ENCODE results near the gene PER2. TPM values are rescaled to one million over a fixed set of nuclear protein-coding genes. Genes with fewer than 3 reads are reported as not detected.

PER2 gene
- total RNA-seq, 1 experiment from 2014 or later = 3.7 TPM

DNA sequence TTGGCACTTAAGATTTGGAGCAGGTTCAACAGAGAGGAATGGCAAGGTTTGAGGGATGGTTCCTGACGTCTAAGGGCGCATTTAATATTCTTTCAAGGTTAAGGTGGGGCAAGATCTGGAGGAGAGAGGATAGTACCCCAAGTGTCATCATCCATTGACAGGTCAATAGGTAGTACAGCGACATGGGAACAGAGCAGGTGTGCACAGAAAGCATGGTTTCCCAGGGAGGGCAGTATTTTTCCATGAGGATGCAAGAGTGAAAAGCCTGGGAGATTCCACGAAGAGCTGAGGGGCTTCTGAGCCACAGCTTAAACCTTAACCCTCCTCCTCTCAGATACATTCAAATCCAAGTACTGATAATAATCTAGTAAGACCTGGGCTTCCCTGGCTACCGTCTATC lies 57.7 kb downstream of the PER2 start:
- DNase-seq (ENCODE audit: low read depth) = no peak

DNA sequence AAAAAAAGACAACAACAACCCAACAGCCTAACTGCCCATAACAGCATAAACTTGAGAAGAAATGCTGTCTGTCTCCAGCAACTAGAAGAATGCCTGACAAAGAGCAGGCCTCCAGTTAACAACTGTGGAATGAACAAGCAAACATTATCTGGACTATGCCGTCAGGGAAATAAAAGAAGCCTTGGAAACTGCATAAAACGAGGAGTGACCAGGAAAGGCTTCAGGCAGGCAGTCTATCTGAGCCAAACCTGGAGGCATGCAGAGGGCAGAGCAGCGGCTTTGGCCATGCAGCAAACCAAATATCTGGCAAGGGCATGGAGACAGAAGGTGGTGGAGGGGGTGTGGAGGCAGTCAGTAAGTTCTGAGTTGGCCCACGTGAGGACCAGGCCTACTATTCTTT lies 59.7 kb downstream of the PER2 start:
- no peak for DNase-seq (ENCODE audit: low read depth)

DNA sequence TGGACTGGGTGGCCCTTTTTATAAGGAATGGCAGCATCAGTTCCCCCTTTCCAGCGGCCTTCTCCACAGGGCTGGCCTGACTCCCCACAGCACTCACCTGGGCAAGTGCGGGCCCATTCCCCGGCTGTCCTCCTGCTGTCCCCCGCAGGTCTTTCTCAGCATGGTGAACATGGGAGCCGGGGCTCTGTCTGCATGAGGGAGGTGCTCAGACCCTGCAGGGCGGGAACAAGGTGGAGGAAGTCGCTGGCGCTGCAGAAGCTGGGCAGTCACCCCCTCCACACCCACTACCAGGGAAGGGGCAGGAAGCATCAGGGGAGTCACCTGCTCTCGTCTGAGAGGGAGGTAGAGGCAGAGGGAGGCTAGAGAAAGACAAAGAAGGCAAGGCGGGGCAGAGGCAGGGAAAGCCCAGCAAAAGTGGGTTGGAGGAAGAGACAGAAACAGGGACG lies 60.8 kb downstream of the PER2 start:
- no peak for DNase-seq (ENCODE audit: low read depth)

DNA sequence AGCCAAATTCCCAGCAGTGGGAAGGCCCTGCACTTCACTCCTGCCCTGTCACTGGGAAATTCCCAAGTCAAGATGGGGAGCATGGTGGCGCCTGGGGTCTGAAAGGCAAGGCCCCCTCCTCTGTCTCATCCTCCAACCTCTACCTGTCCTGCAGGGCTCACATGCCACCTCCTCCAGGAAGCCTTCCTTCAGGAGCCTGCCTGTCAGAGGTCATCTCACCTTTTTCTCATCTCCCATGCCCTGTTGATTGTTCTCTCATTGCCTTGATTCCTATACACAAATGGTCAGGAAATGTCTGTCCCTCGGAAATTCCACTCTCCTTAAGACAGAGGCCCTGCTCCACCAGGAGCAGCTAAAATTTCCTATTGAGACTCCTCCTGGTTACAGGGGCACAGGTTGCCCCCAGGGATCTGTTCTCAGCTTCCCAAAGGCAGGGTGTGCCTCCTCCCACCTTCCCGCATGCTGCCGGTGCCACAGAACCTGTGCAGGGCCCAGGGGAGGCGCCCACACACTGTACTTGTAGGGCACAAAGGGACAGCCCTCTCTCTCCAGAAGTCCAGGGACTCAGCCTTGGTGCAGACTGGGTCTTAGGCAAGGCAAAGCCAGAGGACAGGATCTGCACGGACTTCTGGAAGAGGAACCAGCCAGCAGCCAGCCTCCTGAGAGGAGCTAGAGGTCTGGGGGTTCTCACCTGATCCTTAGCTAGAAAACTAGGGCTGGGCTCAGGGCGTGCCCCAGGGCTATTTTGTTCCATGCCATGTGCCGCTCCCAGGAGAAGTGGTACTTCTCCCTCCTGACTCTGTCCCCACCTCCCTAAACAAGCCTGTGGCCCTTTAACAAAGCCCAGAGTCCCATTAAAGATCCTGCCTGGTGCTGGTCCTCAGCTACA lies 61.5 kb downstream of the PER2 start:
- DNase-seq (ENCODE audit: low read depth) = no peak

DNA sequence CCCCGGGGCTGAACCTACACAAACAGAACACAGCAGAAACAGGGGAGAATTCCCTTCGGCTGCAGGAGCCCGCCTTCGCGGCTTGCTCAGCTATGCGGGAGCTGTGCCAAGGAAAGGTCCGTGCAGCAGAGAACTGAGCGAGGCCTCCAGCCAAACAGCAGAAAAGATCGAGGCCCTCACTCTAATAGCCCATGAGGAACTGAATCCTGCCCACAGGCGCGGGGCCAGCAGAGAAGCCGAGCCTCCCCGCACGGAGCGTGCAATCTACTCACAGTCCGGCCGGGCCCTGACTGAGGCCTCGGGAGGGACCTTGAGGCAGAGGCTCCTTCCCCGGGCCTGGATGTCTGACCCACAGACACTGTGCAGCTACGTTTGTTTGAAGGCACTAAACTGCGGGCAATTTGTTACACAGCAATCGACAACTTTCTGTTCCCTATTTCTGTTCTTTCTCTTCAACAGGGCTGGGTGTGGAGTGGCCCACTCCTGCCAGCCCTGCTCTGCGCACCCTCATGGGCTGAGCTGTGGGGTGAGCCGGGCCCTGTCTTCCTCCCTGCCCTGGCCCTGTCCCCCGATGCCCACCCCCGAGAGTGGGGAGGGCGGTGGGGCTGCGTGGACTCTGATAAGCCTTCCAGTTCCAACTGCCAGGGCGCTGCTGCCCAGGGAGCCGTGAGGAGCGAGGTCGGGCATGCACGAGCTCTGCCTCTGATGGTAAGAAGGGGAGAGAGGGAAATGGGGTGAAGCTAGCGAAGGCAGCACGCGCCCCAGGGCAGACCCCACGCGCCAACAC lies 62.3 kb downstream of the PER2 start:
- DNase-seq (ENCODE audit: low read depth) = no peak

DNA sequence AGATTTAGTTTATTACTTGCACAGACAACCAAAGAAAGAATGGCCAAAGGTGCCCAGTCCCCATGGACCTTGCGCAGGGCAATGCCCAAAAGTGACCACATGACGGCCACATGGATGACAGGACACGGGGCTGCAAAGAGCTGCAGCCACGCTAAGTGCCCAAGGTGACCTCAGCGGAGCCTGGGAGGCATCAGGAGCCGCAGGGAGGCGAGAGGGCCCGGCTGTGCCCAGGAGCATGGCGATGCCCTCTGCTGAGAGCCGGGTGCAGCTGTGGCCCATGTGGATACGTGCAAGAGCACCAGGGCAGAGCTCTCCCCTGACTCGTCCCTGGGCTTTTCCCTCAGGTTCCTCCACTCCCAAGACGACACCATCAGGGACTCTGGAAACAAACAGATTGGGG lies 63.3 kb downstream of the PER2 start:
- DNase-seq (ENCODE audit: low read depth) = no peak

DNA sequence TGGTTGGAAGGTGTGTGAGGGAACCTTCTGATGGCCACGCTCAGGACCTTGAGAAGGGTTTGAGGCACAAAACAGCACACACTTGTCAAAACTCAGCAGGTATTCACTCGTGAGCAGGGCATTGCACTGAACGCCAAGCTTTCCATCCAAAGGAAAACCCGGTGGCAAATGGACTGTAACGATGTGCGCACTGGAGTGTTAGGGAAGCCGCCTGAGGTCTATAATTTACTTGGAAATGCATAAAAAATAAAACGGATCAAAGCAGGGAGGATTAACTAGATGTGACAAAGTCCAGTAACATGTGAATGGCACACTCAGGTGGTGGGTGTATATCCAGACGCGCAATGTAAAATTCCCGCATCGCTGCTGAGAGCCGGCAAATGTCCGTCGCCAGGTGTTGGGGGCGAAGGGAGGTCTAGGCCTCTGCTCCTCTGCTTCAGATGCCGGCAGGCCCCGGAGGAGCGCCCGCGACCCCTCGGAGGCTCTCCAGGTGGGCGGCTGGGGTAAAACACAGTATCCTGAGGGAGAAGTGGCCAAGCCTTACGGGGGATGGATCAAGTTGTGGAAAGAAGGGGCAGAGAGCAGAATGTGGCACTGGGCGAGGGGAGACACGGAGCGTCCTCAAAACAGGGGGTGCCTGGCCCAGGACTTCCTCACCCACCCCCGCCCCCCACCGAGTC lies 63.9 kb downstream of the PER2 start:
- DNase-seq (ENCODE audit: low read depth) = no peak

DNA sequence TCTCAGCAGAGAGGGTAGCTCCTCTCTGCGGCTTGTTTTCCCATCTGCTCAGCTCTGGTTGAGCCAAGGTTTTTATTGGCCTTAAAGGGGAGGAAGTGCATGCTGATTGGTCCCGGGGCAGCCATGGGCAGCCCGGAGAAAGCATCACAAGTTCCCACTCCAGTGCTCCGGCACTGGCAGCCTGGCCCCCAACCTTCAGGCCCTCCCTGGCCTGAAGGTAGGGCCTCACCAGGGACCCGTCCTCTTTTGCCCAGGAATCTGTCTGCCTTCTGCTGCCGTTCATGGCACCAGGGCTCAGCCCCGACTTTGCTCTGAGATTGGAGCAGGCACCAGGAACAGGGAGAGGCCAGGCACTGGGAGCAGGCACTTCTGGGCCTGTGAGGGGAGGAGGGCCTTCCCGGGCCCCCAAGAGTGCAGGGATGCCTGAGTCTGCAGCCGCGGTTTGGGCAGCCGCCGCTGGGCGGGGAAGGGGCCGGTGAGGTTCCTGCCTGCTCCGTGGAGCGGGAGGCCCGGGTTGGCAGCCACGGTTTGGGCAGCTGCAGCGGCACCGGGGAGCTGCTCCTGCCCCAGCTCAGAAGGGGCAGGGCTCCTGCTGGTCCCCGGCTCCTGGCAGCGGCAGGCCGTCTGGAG lies 67.4 kb downstream of the PER2 start:
- no peak for DNase-seq (ENCODE audit: low read depth)

DNA sequence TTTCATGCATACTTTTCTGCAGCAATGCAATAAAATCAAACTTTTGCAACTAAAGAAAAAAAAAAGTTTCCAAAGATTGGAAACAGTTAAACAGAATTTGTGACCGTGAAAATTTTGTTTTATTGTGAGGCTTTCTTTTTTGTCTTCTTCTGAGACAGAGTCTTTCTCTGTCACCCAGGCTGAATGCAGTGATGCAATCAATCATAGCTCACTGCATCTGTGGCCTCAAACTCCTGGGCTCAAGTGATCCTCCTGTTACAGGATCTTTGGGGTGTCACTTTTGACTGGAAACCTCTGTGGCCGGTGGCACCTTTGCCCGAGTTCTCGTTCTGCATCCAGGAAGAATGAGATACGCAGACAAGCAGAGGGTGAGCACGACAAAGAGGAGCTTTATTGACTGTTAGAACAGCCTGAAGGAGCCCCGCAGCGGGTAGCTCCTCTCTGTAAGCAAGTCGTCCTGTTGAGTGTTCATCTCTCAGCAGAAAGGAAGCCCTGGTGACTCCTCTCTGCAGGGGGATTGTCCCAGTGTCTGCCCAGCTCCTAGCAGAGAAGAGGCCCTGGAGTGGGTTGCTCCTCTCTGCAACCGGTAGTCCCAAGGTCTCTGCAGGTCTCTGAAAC lies 68.0 kb downstream of the PER2 start:
- DNase-seq (ENCODE audit: low read depth) = no peak

DNA sequence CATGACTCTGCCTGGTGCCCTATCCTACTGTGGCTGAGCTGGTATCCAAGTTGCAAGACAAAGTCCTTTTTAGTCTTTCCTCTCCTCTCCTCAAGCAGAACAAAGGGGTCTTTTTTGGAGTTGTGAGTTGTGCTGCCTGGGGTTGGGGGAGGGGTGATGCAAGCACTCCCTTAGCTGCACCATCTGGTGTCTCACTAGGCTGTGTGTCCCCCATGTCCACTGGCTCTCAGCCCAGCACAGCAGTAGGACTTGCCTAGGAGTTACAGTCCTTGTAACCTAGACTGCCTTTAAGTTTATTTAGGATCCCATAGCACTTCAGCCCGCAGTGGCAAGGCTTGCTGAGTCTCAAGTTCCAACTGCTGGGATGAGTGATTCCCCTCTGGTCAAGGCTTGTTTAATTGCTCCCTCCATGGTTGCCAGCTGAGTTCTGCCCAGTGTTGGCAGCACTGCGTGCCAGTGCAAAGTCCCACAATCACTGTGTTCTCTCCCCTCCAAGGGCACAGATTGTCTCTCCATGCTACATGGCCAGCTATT lies 71.7 kb downstream of the PER2 start:
- no peak for DNase-seq (ENCODE audit: low read depth)

DNA sequence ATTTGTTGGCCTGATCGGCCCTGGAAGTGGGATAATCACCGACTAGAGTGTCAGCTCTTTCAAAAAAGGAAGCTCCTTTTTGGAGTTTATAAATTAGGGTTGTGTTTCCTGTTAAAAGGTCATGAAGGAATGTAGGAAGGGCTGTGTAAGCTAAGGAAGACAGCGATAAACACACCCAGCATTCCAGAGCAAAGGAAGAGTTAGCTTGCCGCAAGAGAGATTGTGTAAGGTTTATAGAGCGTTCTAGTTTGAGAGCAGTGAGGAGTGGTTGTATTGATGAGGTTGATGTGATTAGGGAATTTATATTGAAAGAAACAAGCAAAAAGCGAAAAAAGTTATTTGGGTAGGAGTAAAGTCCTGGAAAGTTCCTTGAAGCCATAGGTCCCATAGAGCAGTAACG lies 81.4 kb downstream of the PER2 start:
- no peak for DNase-seq (ENCODE audit: low read depth)

DNA sequence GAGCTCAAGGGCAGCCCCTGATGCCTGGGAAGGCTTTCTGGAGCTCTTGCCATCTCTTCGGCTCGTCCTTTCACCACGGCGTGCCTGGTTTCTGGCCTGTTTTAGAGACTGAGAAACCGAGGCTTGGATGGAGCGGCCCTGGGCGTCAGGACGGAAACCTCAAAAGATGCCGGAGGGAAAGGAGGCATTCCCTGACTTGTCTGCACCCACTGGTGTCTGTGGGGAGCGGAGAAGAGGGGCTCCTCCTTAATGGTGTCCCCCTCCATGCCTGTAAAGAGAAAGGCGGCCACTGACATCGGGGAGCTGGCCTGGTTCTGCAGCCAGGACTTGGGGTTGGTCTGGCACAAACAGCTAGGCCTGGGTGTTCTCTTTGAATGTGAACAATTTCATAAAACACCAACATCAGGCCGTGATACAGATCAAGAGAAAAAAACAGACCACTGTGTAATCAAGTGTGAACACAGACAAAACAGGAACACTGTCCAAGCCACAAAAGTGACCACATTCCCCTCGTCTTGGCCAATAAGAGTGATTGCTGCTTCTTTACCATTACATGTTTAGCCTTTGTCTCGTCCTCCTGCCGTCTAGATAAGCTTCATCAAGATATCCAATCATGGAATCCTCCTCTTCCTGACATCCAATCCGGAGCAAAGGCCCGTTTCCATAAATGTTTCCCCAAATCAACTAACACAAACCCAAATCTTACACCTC lies 84.3 kb downstream of the PER2 start:
- no peak for DNase-seq (ENCODE audit: low read depth)

DNA sequence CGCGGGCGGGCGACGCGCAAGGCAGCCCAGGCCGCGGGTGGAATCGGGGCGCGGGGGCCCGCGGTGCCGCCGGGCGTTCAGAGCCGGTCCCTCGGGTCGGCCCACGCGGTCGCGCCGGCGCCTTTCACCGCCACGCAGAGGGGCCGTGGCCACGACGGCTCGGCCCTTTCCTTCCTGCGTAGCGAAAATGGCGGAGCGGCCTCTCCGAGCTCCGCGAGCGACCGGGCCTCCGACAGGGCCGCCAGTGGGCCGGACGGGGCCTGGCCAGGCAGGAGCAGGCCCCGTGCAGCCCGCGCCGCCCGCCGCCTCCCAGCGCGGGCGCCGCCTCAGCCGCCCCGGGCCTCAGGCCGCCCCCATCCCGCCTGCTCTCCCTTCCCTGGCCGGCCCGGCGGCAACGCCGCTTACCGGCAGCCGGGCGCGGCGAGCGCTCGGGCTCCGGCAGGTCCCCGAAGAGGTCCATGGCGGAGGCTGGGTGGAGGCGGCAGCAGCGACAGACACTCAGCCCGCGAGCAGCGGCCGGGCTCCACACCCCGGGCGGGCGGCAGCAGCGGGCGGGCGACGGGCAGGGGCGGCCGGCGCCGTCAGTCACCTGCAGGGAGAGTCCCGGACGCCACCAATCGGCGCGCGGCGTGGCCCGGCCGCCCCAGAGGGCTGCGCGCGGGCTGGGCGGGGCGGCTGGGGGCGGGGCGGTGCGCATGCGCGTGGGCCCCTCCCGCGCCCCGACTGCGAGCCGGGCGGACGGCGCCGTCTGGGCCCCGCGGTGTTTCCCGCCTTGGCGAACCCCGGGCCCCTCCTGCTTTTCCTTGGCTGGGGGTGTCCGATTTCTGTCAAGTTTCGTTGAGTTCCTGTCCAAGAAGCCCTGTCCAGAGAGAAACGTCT lies 85.1 kb downstream of the PER2 start, which contains the start of gene ILKAP:
TSS of gene ILKAP (minus strand) at position 602 of the 879 bp plus-strand sequence. CDS start at position 460, 142 bp downstream.
- peak; percentile 75 for DNase-seq (ENCODE audit: low read depth)

DNA sequence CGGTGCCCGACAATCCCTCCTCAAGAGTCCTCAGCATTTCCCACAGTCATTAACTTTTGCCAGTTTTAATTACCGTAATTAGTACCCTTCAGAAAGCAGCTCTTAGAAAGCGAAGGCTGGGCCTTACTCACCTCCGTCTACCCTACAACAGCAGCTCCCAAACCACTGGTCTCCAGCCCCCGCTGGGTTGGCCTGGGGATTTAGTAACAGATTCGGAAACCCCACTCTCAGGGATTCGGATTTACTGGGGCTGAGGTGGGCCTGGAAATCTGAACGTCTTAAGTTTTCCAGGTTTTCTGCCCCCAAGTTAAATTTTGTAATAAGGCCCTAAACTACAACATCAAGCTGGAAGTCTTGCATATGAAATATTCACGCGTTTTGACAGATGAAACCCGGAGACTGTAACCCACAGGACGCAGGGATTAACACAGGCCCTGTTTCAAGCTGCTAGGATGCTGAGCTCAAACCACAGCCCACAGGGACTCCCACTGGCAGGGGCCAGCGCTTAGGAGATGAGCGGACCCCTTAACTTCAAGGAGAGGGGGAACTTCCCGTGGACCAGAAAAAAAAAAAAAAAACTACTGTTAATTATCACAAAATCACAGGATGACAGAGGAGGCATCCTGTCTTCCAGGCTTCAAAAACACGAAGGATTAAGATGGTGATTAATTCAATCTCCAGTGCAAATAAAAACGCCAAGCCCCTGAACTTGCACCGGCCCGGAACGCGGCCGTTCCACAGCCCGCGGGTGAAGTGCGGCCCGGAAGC lies 85.9 kb downstream of the PER2 start:
- DNase-seq (ENCODE audit: low read depth) = no peak
